ENCODE data around the gene SIK3.

The SIK3 gene

GRCh38 chr11:116798368-116798767, 299.9 kb downstream of the SIK3 start:
- Histone ChIP-seq H3K27ac (replicated peaks) (no peak overlapping the region), H3K27me3 (ENCODE audit: insufficient read depth, poor library complexity, severe bottlenecking) (no peaks in the 10 kb centered on the region), H3K4me3 (replicated peaks; ENCODE audit: insufficient read depth, low read length) (no peak overlapping the region)
- TF ChIP-seq GABPA (IDR thresholded peaks at IDR 0.05; ENCODE audit: low read depth) (no peak), SPI1 (IDR thresholded peaks at IDR 0.05; ENCODE audit: borderline replicate concordance, low read depth) (no peak), POLR2AphosphoS5 (IDR thresholded peaks at IDR 0.05; ENCODE audit: low read depth) (no peak), REST (IDR thresholded peaks at IDR 0.05; ENCODE audit: insufficient replicate concordance, low read depth) (no peak), CTCF (IDR thresholded peaks at IDR 0.05; ENCODE audit: insufficient read depth, low read length) (no peak)
- no peak for DNase-seq (ENCODE audit: low read depth in 1 of 2, low spot score in 1 of 2)

GRCh38 chr11:116797816-116798215, 300.4 kb downstream of the SIK3 start:
- TF ChIP-seq SPI1 (IDR thresholded peaks at IDR 0.05; ENCODE audit: borderline replicate concordance, low read depth) (no peak), REST (IDR thresholded peaks at IDR 0.05; ENCODE audit: insufficient replicate concordance, low read depth) (no peak), GABPA (IDR thresholded peaks at IDR 0.05; ENCODE audit: low read depth) (no peak), POLR2AphosphoS5 (IDR thresholded peaks at IDR 0.05; ENCODE audit: low read depth) (no peak), CTCF (IDR thresholded peaks at IDR 0.05; ENCODE audit: insufficient read depth, low read length) (no peak)

GRCh38 chr11:116796548-116796947, 301.7 kb downstream of the SIK3 start:
- TF ChIP-seq GABPA (IDR thresholded peaks at IDR 0.05; ENCODE audit: low read depth) (no peak), REST (IDR thresholded peaks at IDR 0.05; ENCODE audit: insufficient replicate concordance, low read depth) (no peak), POLR2AphosphoS5 (IDR thresholded peaks at IDR 0.05; ENCODE audit: low read depth) (no peak), SPI1 (IDR thresholded peaks at IDR 0.05; ENCODE audit: borderline replicate concordance, low read depth) (no peak), CTCF (IDR thresholded peaks at IDR 0.05; ENCODE audit: insufficient read depth, low read length) (no peak)
- H3K27ac ChIP-seq (replicated peaks), result no peak overlapping the region
- no peak overlapping the region for H3K4me3 ChIP-seq (replicated peaks; ENCODE audit: insufficient read depth, low read length)
- no peak for DNase-seq (ENCODE audit: low read depth in 1 of 2, low spot score in 1 of 2)
- no peaks in the 10 kb centered on the region for H3K27me3 ChIP-seq (ENCODE audit: insufficient read depth, poor library complexity, severe bottlenecking)

More at GRCh38 chr11:116797816-116798215, 300.4 kb downstream of the SIK3 start:
- no peak for DNase-seq (ENCODE audit: low read depth in 1 of 2, low spot score in 1 of 2)
- Histone ChIP-seq H3K27me3 (ENCODE audit: insufficient read depth, poor library complexity, severe bottlenecking) (no peaks in the 10 kb centered on the region), H3K27ac (replicated peaks) (no peak overlapping the region), H3K4me3 (replicated peaks; ENCODE audit: insufficient read depth, low read length) (no peak overlapping the region)

Data from HL-60 (cell line).